HG03565 (cell line): ENCODE results near the gene KRTDAP.
A peak's percentile ranks its signal among the peaks of the same experiment; 100 is the strongest.
"Not testable (repeated sequence)": the region's sequence is repeated elsewhere in the genome, so short reads cannot be mapped to it uniquely, and the experiment has no call there.

ENCODE experiments used
- ATAC-seq: cut with Tn5 transposase; IDR thresholded peaks from one replicate; pipeline ENCODE4 v1.9.1; 2021; ENCODE audit warnings: mild to moderate bottlenecking, moderate library complexity; ENCODE audit not compliant: unreplicated experiment

Gene KRTDAP

DNA sequence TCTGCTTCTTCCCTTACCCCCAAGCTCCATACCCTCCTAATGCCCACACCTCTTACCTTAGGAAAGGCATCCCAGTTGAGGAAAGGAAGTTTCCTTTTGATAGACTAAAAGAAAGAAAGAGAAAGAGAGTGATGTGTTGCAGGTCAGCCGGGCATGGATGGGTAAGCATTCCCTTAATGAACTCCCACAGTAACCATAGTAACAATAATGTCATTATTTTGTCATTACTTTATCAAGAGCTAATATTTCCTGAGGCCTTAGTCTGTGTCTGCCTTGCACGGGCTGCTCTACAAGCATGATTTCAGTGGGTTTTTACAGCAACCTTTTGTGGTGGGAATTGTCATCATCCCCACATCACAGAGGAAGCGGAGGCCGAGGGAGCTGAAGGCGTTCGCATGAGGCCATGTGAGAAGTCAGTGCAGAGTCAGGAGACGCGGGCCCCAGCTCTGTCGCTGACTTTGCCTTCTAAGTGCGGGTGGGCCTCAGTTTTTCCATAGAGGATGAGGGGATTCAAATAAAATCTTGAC is 2.5 kb downstream of the KRTDAP start:
- no peak for ATAC-seq

DNA sequence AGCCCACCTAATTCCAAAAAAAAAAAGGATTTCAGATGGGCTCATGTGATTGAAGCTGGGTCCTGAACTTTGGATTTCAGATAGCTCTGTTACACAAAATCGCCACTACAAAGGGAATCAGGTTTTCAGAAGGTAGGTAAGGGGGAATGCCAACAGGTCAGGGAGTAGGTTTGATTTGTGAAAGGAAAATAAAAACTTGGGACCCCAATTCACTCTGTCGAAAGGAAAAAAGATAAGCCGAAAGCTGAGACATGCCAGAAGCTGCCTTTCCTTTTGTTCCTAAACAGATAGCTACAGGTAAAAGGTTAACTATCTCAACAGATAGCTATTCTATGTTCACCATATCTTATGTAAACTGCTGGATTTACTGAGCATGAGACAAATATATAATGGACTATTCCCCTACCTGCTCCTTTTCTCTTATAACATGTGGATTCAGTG is 4.0 kb downstream of the KRTDAP start:
- no peak for ATAC-seq

DNA sequence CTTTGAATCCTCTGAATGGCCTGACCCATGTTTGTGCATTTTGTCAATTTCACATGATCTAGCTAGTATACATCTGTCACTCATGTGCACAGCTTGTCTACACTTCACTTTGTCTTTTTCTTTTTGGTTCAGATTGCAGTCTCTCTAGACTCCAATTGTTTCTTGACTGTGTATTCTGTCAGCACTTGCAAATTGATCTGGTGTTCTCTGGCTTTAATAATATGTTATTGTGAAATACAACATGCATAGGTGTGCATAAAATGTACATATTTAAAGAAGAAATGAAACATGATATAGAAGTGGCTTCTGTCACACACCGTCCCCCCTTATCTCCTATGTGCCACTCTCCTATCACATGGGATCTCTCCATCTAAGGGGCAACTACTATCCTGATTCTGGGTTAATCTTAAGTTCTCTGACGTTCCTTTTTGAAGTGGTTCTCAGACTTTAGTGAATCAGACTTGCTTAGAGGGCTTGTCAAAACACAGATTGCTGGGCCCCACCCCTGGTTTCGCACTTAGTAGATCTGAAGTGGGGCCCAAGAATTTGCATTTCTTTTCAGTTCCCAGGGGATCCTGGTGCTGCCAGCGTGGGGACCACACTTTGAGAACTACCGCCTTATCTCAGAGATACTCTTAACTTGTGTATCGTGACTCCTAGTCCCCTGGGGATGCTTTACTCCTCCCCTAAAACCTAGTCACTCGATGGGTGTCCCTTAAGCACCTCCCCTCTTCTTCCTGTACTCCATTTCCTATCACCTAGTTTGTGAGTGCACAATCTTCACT is 5.8 kb downstream of the KRTDAP start:
- ATAC-seq = peak; percentile 63

DNA sequence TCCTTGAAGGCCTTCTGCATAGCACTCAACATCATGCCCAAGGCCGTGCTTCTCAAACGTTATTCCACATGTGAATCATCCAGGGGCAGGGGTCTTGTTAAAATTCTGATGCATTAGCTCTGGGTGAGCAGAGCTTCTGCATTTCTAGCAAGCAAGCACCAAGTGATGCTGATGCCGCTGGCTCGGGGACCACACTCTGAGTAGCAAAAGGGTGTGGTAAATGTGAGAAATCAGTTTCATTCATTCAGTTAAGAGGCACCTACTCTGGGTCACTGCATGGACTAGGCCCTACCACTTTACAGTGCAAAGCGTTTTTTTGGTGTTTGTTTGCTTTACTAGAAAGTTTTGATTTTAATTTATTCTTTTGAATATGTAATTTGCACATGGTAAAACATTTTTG is 7.2 kb downstream of the KRTDAP start:
- no peak for ATAC-seq

DNA sequence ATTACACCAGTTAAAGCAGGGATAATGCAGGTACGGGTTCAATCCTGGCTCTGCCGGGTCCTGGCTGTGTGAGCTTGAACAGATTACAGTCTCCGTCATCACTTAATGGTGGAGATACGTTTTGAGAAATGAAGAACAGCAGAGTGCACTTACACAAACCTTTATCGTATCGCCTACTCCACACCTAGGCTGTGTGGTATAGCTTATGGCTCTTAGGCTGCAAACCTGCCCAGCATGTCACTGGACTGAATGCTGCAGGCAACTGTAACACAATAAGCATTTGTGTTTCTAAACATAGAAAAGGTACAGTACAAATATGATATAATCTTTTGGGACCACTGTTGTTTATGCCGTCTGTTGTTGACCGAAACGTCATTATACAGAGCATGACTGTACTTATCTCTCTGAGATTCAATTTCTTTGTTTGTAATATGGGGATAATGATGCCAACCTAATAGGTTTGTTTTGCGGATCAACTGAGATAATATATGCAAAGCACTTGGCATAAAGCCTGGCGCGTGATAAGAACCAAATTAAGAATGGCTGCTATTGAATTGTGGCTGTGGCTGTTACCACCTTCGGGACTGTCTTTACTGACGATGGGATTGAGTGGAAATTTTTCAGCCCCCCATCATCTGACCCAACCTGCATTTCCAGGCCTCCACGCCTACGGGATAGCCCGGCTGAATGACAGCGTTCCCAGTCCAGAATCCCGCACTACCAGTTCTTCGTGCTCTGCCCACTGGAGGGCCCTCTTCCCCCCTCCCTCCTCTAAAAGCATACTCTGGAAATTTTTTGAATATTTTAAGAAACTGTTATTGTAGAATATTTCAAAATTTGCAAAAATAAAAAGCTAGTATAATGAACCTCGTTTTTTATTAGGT is 11.2 kb downstream of the KRTDAP start:
- no peak for ATAC-seq

DNA sequence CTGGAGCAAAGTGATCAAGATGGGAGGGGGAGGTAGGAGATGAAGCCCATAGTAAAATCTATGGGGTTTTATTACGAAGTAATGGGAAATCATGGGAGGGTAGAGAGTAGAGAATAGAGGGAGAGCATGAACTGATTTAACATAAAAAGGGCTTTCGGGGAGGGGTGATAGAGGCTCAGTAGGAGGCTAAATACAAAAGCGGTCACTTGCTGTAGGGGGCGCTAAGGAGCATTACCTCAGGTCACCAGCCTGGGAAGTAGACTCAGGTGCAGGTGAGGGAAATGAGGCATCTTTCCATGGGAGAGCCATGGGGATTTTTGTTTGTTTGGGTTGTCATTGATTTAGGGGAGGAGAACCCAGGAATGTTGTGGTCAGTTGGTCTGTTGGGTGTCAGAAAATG is 14.1 kb downstream of the KRTDAP start:
- no peak for ATAC-seq

DNA sequence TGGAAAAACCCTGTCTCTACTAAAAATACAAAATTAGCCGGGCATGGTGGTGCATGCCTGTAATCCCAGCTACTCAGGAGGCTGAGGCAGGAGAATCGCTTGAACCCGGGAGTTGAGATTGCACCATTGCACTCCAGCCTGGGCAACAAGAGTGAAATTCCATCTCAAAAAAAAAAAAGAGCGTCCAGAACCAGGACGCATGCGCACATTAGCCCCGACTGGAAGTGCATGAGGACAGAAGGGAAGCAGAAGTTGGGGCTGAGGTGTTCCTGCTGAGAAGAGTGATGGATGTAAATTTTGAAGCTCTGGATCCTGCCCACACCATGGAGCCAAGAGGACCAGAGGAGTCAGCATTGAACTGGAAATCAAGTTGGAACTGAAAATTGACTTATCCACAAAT is 15.7 kb downstream of the KRTDAP start:
- not testable (repeated sequence) for ATAC-seq

DNA sequence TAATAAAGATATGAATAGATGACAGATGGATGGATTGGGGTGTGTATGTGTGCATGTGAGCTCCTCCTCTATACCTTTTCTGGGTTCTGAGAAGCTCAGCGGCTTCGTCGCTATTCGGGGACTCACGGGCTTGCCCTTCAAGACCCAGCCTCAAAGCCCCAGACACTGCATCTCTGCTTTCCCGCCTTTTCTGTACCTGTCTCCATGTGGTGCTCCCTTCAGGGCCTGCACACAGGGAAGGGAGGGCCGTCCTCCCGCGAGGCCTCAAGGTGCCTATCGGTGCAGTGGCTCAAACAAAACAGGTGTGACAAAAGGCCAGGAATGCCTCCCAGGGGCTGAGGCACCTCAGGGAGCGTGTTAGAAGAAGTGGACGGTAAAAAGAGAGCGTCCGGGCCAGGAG is 16.2 kb downstream of the KRTDAP start:
- no peak for ATAC-seq

DNA sequence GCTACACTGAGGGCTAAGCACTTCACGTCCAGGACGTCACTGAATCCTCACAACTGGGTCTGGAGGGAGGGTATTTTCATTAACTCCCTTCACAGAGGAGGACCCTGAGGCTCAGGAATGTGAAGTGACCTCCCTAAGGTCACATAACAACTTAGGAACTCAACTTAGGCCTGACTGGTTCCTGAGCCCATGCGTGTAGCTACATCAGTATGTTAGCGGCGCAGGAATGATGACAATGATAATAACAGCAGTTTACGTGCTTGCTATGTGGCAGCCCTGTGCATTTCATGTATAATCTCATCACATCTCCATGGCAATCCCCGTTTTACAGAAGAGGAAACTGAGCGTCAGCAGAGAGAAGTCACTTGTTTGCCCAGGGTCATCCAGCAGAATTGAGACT is 18.3 kb downstream of the KRTDAP start:
- no peak for ATAC-seq

DNA sequence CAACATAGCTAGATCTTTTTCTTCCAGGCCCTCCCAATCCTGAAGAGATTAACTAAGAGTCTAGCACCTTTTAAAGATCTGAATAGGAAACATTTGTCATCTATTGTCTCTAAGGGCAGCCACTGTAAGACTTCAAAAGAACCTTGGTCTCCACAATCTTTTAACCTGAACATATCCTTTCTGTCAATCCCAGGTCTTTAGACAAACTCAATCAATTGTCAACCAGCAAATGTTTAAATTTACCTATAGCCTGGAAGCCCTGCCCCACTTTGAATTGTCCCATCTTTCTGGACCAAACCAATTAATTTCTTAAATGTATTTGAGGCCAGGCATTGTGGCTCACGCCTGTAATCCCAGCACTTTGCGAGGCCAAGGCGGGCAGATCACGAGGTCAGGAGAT is 19.2 kb downstream of the KRTDAP start:
- ATAC-seq = not testable (repeated sequence)

DNA sequence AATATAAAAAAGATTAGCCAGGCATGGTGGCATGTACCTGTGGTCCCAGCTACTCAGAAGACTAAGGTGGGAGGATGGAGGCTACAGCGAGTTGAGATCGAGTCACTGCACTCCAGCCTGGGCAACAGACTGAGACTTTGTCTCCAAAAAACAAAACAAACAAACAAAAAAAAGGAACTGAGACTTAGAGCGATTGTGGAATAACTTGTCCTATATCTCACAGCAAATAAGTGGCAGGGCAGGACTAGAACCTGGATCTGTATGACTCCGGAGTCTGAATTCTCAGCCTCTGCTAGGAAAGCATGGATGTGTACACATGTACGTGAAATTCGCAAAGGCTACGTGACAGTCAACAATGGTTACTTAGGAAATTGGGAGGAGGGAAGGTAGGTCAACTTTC is 20.1 kb downstream of the KRTDAP start:
- no peak for ATAC-seq

DNA sequence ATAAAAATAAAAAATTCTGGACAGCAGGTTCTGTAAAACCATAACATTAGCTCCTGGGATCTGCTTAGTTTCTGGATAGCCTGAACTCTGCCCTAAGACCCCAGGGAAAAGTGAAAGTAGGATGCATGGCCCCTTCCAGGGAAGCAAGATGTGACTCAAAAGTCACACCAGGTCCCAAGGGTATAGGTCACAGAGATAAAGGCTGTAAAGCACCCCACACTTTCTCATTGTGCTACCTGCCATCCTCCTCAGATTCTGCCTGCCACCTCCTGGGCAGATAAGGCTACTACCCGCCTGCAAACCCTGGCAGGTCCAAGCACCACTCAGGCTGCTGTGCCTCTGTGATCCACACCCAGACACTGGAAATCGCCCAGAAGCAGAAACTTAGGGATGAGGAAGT is 21.6 kb downstream of the KRTDAP start:
- ATAC-seq = peak; percentile 69

DNA sequence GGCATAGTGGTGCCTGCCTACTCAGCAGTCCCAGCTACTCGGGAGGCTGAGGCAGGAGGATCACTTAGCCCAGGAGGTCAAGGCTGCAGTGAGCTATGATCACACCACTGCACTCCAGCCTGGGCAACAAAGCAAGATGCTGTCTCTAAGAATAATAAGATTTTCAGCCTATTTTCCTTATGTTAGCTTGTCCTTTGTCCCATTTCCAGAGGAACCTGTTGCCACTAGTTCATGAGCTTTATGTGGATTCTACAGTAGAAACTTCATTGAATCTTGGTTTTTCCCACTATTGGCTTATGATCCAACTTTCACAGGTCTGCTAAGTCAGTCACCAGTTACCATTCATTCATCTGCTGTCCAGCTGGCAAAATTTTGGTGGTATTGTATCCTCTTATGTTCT is 24.0 kb downstream of the KRTDAP start:
- ATAC-seq = no peak

DNA sequence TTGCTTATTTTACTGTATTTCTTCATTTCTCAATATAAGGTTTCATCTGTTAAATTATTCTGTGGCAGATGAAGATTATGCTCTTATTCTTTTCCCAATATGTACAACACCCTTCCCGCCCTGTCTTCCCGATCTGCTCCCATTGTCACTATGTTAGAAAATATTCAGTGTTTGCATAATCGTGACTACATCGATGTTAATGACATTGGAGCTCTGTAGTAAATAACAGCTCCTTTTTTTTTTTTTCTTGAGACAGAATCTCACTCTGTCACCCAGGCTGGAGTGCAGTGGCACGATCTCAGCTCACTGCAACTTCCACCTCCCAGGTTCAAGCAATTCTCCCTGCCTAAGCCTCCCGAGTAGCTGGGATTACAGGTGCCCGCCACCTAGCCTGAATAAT is 27.3 kb downstream of the KRTDAP start:
- not testable (repeated sequence) for ATAC-seq

DNA sequence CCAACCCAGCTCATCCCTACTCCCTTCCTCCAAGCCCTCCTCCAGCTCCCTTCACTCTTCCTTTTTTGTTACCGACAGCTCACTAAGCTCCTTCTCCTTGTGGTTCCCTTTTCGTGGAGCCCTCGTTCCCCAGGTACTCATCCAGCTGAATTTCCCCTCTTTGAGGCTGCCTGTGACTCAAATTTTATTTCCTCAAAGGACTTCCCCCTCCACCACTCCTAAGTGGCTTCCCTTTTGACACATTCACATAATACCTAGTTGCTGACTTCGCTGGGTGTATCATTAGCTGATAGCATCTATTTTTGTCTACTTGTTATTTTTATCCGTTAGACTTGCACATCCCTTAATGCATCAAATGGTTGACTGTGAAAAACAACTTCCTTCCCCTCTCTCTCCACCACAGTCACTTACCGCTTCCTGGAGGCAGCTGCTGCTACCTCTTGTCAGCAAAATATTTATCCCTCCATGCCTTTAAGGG is 27.7 kb downstream of the KRTDAP start:
- ATAC-seq = peak; percentile 53

DNA sequence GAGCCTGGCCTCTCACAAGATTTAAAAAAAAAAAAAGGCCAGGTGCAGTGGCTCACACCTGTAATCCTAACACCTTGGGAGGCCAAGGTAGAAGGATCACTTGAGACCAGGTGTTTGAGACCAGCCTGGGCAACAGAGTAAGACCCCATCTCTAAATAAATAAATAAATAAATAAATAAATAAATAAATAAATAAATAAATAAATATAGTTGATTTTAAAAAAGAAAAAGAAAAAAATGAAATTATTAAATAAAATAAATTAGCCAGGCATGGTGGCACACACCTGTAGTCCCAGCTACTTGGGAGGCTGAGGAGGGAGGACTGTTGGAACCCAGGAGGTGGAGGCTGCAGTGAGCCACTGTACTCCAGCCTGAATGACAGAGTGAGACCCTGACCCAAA is 28.5 kb downstream of the KRTDAP start:
- ATAC-seq = not testable (repeated sequence)

DNA sequence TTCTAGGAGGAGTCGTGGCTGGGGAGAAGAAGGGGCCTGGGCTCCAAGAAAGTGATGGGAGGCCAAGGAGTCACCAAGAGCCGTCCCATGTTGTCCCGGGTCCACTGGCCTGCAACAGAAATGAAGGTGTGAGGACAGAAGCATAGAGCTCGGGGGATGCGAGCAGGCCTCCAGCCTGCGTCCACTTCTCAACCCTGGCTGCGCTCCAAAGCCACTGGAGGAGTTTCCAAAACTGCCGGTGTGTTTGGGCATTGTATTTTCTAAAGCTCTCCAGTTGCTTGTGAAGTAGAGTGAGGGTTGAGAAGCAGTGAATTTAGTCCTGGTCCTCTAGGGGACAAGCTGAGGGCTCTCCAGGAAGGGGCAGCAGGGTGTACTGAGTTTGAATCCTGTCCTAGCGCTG is 29.2 kb downstream of the KRTDAP start:
- ATAC-seq = no peak

DNA sequence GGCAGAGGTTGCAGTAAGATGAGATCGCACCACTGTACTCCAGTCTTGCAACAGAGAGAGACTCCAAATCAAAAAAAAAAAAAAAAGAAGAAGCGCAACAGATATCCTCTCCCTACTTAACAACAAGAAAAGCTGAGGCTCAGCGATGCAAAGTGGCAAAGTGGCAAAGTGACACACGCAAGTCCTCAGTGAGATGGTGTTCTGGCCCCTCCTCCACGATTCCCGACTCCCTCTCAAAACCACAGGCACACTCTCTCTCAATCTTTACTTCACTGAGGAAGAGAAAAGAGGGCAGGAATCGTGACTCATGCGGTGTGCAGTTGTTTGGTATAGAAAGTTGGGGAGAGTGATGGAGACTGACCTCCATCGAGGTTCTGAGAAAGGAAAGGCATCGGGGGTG is 29.7 kb downstream of the KRTDAP start:
- no peak for ATAC-seq

DNA sequence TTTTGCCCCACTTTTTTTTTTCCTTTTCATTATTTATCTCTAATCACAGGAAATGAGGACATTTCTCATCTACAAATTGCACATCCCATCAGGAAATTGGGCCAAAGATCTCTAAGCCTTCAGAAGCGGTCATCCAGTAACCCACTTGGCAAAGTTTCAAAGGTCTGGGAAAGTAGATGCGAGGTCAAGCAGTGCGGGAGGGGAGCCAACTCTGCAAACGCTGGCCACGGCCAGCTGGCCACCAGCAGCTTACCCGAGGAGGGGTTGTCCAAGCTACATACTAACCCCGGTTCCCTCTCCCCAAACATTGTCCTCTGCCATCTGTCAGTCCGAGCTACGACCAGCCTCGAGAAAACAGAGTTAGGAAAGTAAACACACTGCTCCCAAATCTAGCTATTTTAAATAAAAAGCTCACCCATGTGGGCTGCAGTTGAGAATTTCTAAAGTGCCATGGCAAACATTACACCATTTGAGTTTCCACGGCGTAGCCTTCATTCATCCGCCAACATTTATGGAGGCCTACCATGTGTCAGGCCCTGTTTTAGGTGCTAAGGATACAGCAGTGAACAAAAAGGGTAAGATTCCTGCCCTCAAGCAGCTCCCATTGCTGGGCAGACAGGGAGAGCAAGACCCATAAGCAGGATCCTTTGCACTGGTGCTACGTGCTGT is 30.7 kb downstream of the KRTDAP start:
- no peak for ATAC-seq

DNA sequence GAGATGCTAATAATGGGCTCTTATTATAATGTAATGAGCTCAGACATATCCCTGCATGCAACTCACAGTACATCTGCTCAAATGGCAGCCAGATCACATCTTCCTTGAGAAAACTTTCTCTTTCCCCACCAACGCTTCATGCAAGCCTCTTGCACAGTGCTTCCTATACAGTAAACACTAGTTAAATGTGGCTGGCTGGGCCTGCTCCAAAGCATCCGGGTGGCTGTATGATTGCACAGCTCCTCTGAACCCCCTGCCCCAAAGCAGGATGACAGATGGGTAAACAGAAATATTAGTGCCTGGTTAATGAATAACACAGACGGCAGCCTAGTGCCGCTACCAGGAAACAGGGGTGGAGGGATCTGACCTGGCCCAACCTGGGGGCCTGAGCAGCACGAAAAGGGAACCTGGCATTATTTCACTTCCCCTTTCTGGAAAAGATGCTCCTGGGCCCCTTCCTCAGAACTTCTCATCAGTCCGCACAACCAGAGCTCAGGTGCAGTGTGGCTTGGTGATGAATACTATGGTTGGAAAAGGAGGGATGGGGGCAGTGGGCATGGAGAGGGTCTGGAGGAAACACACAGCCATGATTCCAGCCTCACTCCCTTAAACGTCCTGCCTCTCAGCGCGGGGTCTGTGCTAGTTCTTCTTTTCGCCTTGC is 31.4 kb downstream of the KRTDAP start:
- ATAC-seq = no peak

DNA sequence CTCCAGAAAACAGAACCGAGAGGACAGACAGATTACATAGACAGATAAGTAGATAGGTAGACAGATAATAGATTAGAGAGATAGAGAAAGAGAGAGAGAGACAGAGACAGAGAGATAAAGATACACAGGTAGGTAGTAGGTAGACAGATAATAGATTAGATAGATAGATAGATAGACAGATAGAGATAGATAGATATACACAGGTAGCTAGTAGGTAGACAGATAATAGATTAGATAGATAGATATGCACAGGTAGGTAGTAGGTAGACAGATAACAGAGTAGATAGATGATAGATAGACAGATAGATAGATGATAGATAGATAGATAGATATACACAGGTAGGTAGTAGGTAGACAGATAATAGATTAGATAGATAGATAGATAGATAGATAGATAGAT is 32.1 kb downstream of the KRTDAP start:
- no peak for ATAC-seq
